HepG2 (cell line): ENCODE results near the gene MDH1B. TPM values are rescaled to one million over a fixed set of nuclear protein-coding genes. Genes with fewer than 3 reads are reported as not detected.
"Not testable (repeated sequence)": the region's sequence is repeated elsewhere in the genome, so short reads cannot be mapped to it uniquely, and the experiment has no call there.

ENCODE experiments used
- ATAC-seq: fragments of 200-7000 bp; cut with Tn5 transposase; 3 replicates; pipeline ENCODE4 v1.9.1; 2020; ENCODE audit warnings: mild to moderate bottlenecking, moderate library complexity
- BruUV-seq: library from RNA; stranded (reverse); fragments of 400-500 nt; replicated peaks from 2 replicates; lab custom pipeline; 2021; lab: Mats Ljungman, UMichigan
- CTCF ChIA-PET: fragments of 300-600 bp; formaldehyde crosslinking; extraction: SDS; loops from one replicate; lab custom pipeline; 2021; ENCODE audit warnings: low total read pairs, inconsistent platforms, low intra/inter-chr PET ratio; lab: Yijun Ruan, JAX
- POLR2A ChIA-PET: fragments of 350-600 bp; sonication (Branson Sonifier 250); formaldehyde crosslinking; loops from one replicate; lab custom pipeline; 2020; ENCODE audit warnings: antibody characterized with exemption, inconsistent platforms; lab: Yijun Ruan, JAX
- DNase-seq: peaks from one replicate; pipeline ENCODE4 v3.0.0-alpha.2; 2015; ENCODE audit warnings: low spot score
- FAIRE-seq: peaks from 3 replicates; lab custom pipeline; 2011; peaks lifted over from hg19 to GRCh38; lab: Jason Lieb, UNC
- H2AFZ ChIP-seq: one replicate; pipeline ENCODE4 v1.6.1; 2011; ENCODE audit warnings: low read length, inconsistent platforms
- H3K27ac ChIP-seq: fragments of 300-600 bp; 3 replicates; pipeline ENCODE4 v1.8.0; 2011; ENCODE audit warnings: mixed run types, mild to moderate bottlenecking, mixed read lengths, low read length, inconsistent platforms; ENCODE audit not compliant: insufficient read depth; ENCODE audit errors: extremely low read length
- H3K27me3 ChIP-seq, 2 experiments: fragments of 200-600 bp in 1 of 2; 2 replicates in 1 of 2; 3 replicates in 1 of 2; pipeline versions ENCODE4 v1.6.0 to v1.8.0; 2011; ENCODE audit warnings: low read length in 2 of 2, mild to moderate bottlenecking in 2 of 2, moderate library complexity in 2 of 2, inconsistent platforms in 1 of 2; ENCODE audit not compliant: insufficient read depth in 2 of 2, control insufficient read depth in 1 of 2
- H3K36me3 ChIP-seq, 2 experiments: fragments of 200-600 bp in 1 of 2; replicated peaks in 1 of 2; 2 replicates in 1 of 2; 3 replicates in 1 of 2; pipeline versions ENCODE4 v1.5.1 to v1.8.0; 2011; ENCODE audit warnings: low read length in 2 of 2, inconsistent platforms in 1 of 2; ENCODE audit not compliant: insufficient read depth in 2 of 2, control insufficient read depth in 1 of 2
- H3K4me1 ChIP-seq: 2 replicates; pipeline ENCODE4 v1.5.1; 2012; ENCODE audit warnings: low read length, inconsistent platforms; ENCODE audit not compliant: insufficient read depth
- H3K4me2 ChIP-seq: 2 replicates; pipeline ENCODE4 v1.6.0; 2011; ENCODE audit warnings: low read depth, low read length, inconsistent platforms
- H3K4me3 ChIP-seq, 3 experiments: fragments of 200-600 bp in 1 of 3; sonication (generic), shearing (Covaris generic) in 1 of 3; replicated peaks in 1 of 3; 2 replicates each; pipeline ENCODE4 v1.5.1; 2011 to 2016; ENCODE audit warnings: low read length in 3 of 3, inconsistent platforms in 2 of 3, low read depth in 2 of 3, mild to moderate bottlenecking in 2 of 3, control low read depth in 1 of 3, mixed read lengths in 1 of 3; ENCODE audit not compliant: insufficient read depth in 1 of 3
- H3K79me2 ChIP-seq: one replicate; pipeline ENCODE4 v1.6.1; 2011; ENCODE audit warnings: low read length, inconsistent platforms; ENCODE audit not compliant: insufficient read depth
- H3K9ac ChIP-seq: 2 replicates; pipeline ENCODE4 v1.6.0; 2011; ENCODE audit warnings: mild to moderate bottlenecking, low read depth, low read length, inconsistent platforms; ENCODE audit not compliant: insufficient read depth
- H3K9me3 ChIP-seq: 2 replicates; pipeline ENCODE4 v1.5.1; 2012; ENCODE audit warnings: mild to moderate bottlenecking, low read length
- H4K20me1 ChIP-seq: 2 replicates; pipeline ENCODE4 v1.6.0; 2011; ENCODE audit warnings: inconsistent platforms, mild to moderate bottlenecking, low read length, moderate library complexity; ENCODE audit not compliant: insufficient read depth
- AKAP8 ChIP-seq: sonication (generic); formaldehyde crosslinking; IDR thresholded peaks from 2 replicates; pipeline ENCODE4 v1.5.1; 2020; ENCODE audit warnings: mild to moderate bottlenecking, missing genetic modification reagents
- CBX1 ChIP-seq: IDR thresholded peaks from one replicate; pipeline ENCODE4 v1.6.1; 2016; ENCODE audit warnings: antibody characterized with exemption, low read depth
- HCFC1 ChIP-seq: fragments of 150-350 bp; IDR thresholded peaks from 2 replicates; pipeline ENCODE4 v1.6.1; 2014; ENCODE audit warnings: low read depth, low read length
- HNF4G ChIP-seq, 2 experiments: sonication (generic) in 1 of 2; formaldehyde crosslinking in 1 of 2; IDR thresholded peaks; 2 replicates each; pipeline versions ENCODE4 v1.4.0 to v1.6.1; 2011 to 2020; ENCODE audit warnings: borderline replicate concordance in 2 of 2, low read depth in 2 of 2, mild to moderate bottlenecking in 2 of 2, low read length in 1 of 2, missing genetic modification reagents in 1 of 2, moderate library complexity in 1 of 2
- MXD3 ChIP-seq: IDR thresholded peaks from 2 replicates; pipeline ENCODE4 v1.6.1; 2016; ENCODE audit warnings: mild to moderate bottlenecking, missing biosample characterization, missing genetic modification reagents
- NR3C1 ChIP-seq: sonication (generic); formaldehyde crosslinking; IDR thresholded peaks from 2 replicates; pipeline ENCODE4 v1.4.0; 2020; ENCODE audit warnings: missing genetic modification reagents
- PHF20 ChIP-seq: sonication (generic); formaldehyde crosslinking; IDR thresholded peaks from 2 replicates; pipeline ENCODE4 v1.5.0; 2020; ENCODE audit warnings: mild to moderate bottlenecking, missing genetic modification reagents
- SPEN ChIP-seq: sonication (generic); formaldehyde crosslinking; IDR thresholded peaks from 2 replicates; pipeline ENCODE4 v1.5.1; 2020; ENCODE audit warnings: low read depth, mild to moderate bottlenecking, missing genetic modification reagents
- TSC22D2 ChIP-seq: sonication (generic); formaldehyde crosslinking; IDR thresholded peaks from 2 replicates; pipeline ENCODE4 v1.5.1; 2020; ENCODE audit warnings: missing genetic modification reagents, mild to moderate bottlenecking, borderline replicate concordance
- YEATS4 ChIP-seq: sonication (generic); formaldehyde crosslinking; IDR thresholded peaks from 2 replicates; pipeline ENCODE4 v1.4.0; 2020; ENCODE audit warnings: missing genetic modification reagents, borderline replicate concordance
- ZBTB2 ChIP-seq: sonication (generic); formaldehyde crosslinking; IDR thresholded peaks from 2 replicates; pipeline ENCODE4 v1.8.0; 2022; ENCODE audit warnings: low read depth, missing genetic modification reagents
- ZBTB7B ChIP-seq: sonication (generic); formaldehyde crosslinking; IDR thresholded peaks from 2 replicates; pipeline ENCODE4 v1.4.0; 2020; ENCODE audit warnings: missing genetic modification reagents
- ZNF12 ChIP-seq: sonication (generic); formaldehyde crosslinking; IDR thresholded peaks from 2 replicates; pipeline ENCODE4 v1.5.0; 2020; ENCODE audit warnings: missing genetic modification reagents
- ZNF33A ChIP-seq: sonication (generic); formaldehyde crosslinking; IDR thresholded peaks from 2 replicates; pipeline ENCODE4 v1.5.1; 2020; ENCODE audit warnings: missing genetic modification reagents, mild to moderate bottlenecking, moderate library complexity, borderline replicate concordance
- ZNF354B ChIP-seq: sonication (generic); formaldehyde crosslinking; IDR thresholded peaks from 2 replicates; pipeline ENCODE4 v1.8.0; 2022; ENCODE audit warnings: mild to moderate bottlenecking, missing genetic modification reagents
- ZNF784 ChIP-seq: sonication (generic); formaldehyde crosslinking; IDR thresholded peaks from 2 replicates; pipeline ENCODE4 v1.5.1; 2020; ENCODE audit warnings: missing genetic modification reagents, mild to moderate bottlenecking, borderline replicate concordance
- WGBS: methylation state at CpG from one replicate; pipeline ENCODE4 v1.1.6; 2017; ENCODE audit warnings: low lambda C conversion rate; 5-methylcytosine and 5-hydroxymethylcytosine counted together
- in situ Hi-C: cut with HindIII; loops from 2 replicates; pipeline ENCODE4 v1.10.0; 2017; ENCODE audit warnings: low pct_unique_long_range_greater_than_20kb; ENCODE audit not compliant: extremely low pct_ligation_motif_present
- intact Hi-C: fragments of 100-400 bp; cut with micrococcal nuclease; formaldehyde crosslinking; loops from one replicate; pipeline ENCODE4 v1.10.0; 2022; ENCODE audit not compliant: unreplicated experiment
- polyA plus RNA-seq, 8 experiments: library from polyadenylated mRNA; depleted of rRNA in 3 of 8; stranded (reverse) in 7 of 8; unstranded in 1 of 8; fragments of >200 nt; fragmentation: Illumina TruSeq in 4 of 8; extraction: Trizol in 4 of 8; gene quantifications; 2 replicates each; pipeline versions ENCODE4 v1.2.1 to v1.2.3, GENCODE V29; 2011 to 2016; ENCODE audit warnings: low read depth in 4 of 8, missing spikeins in 1 of 8, mixed read lengths in 1 of 8; ENCODE audit not compliant: insufficient read depth in 1 of 8
- total RNA-seq, 5 experiments: library from RNA; depleted of rRNA; stranded (reverse); fragments of >200 nt; fragmentation: Illumina TruSeq; extraction: Trizol; gene quantifications; 2 replicates each; pipeline ENCODE4 v1.2.3, GENCODE V29; 2016; ENCODE audit warnings: low read depth in 1 of 5

MDH1B gene
- total and polyA plus RNA-seq, 2 of the 13 experiments (the other 11 are each of a cell fraction or from before 2014, with no cell fraction given): 0.17 to 0.86 TPM

- POLR2A ChIA-PET: no interaction called here
- CTCF ChIA-PET: no interaction called here
- ATAC-seq: no peak
Observed at GRCh38 chr2:206814498-206814897, 49.4 kb upstream of the MDH1B start.

GRCh38 chr2:206812471-206812870, 47.3 kb upstream of the MDH1B start:
- BruUV-seq, FAIRE-seq, POLR2A ChIA-PET, H2AFZ ChIP-seq, H3K4me1 ChIP-seq, CTCF ChIA-PET, ATAC-seq, H3K79me2 ChIP-seq, H3K27ac ChIP-seq, H3K9me3 ChIP-seq, H3K9ac ChIP-seq, H4K20me1 ChIP-seq, H3K4me3 ChIP-seq, H3K27me3 ChIP-seq, H3K36me3 ChIP-seq, in situ Hi-C loops, DNase-seq, H3K4me2 ChIP-seq, intact Hi-C loops: not testable (repeated sequence)
- WGBS: 67% methylated on average over 5 of the region's 5 CpGs

More at GRCh38 chr2:206814498-206814897, 49.4 kb upstream of the MDH1B start:
- no peak overlapping the region for H3K4me2 ChIP-seq
- no peak for FAIRE-seq
- intact Hi-C loops: no loop called here
- H3K4me3 ChIP-seq: no peak overlapping the region
- no peaks in the 10 kb centered on the region for H3K27me3 ChIP-seq
- no peak for DNase-seq
- no peak overlapping the region for H3K27ac ChIP-seq
- H2AFZ ChIP-seq: no peak overlapping the region
- H3K9me3 ChIP-seq: peaks cover 8% of the 10 kb centered on the region; the same call in 1 of the 2 replicates
- BruUV-seq: no TSS peak
- TF ChIP-seq YEATS4 (CRISPR knock-in tag): no peak
- TF ChIP-seq NR3C1 (CRISPR knock-in tag): no peak
- TF ChIP-seq ZBTB7B (CRISPR knock-in tag): no peak
- TF ChIP-seq MXD3: no peak
- no peak for TF ChIP-seq CBX1
- no peak for TF ChIP-seq ZNF33A (CRISPR knock-in tag)
- no peak for TF ChIP-seq AKAP8 (CRISPR knock-in tag)
- TF ChIP-seq HNF4G (IDR thresholded peaks at IDR 0.05; ENCODE audit: borderline replicate concordance, low read depth, low read length): no peak
- no peak for TF ChIP-seq HNF4G (CRISPR knock-in tag; IDR thresholded peaks at IDR 0.05; ENCODE audit: borderline replicate concordance, low read depth)
- TF ChIP-seq ZNF354B (CRISPR knock-in tag): no peak
- no peak for TF ChIP-seq HCFC1
- TF ChIP-seq PHF20: no peak
- no peak for TF ChIP-seq ZNF784 (CRISPR knock-in tag)
- TF ChIP-seq ZNF12 (CRISPR knock-in tag): no peak
- TF ChIP-seq ZBTB2 (CRISPR knock-in tag): no peak
- no peak for TF ChIP-seq TSC22D2 (CRISPR knock-in tag)
- TF ChIP-seq SPEN (CRISPR knock-in tag): no peak
- TF ChIP-seq, all 625 proteins: peak for 0
- Histone ChIP-seq H3K79me2 (no peaks in the 10 kb centered on the region), H3K9ac (no peak overlapping the region), H3K4me1 (no peaks in the 10 kb centered on the region), H4K20me1 (no peaks in the 10 kb centered on the region), H3K36me3 (no peaks in the 10 kb centered on the region)
- in situ Hi-C loops: no loop called here
